ENCODE data around the gene ZFP36L1.

The ZFP36L1 gene

GRCh38 chr14:68762953-68763764 lies 29.7 kb downstream of the ZFP36L1 start:
- DNase-seq (ENCODE audit: low spot score), result peak; percentile 31

- DNase-seq (ENCODE audit: low spot score), result no peak
Observed at GRCh38 chr14:68761391-68761790, 31.5 kb downstream of the ZFP36L1 start.

GRCh38 chr14:68760761-68761160 lies 32.1 kb downstream of the ZFP36L1 start:
- no peak for DNase-seq (ENCODE audit: low spot score)

GRCh38 chr14:68759937-68760336 lies 32.9 kb downstream of the ZFP36L1 start:
- DNase-seq (ENCODE audit: low spot score), result no peak

- DNase-seq (ENCODE audit: low spot score), result no peak
Observed at GRCh38 chr14:68759017-68759560, 33.8 kb downstream of the ZFP36L1 start.

- DNase-seq (ENCODE audit: low spot score), result peak; percentile 50
Observed at GRCh38 chr14:68758301-68758700, 34.6 kb downstream of the ZFP36L1 start.

GRCh38 chr14:68757618-68758081 lies 35.2 kb downstream of the ZFP36L1 start:
- no peak for DNase-seq (ENCODE audit: low spot score)

GRCh38 chr14:68756734-68757133 lies 36.1 kb downstream of the ZFP36L1 start:
- no peak for DNase-seq (ENCODE audit: low spot score)

GRCh38 chr14:68756000-68756481 lies 36.8 kb downstream of the ZFP36L1 start:
- DNase-seq (ENCODE audit: low spot score), result no peak

- DNase-seq (ENCODE audit: low spot score), result no peak
Observed at GRCh38 chr14:68755016-68755353, 37.9 kb downstream of the ZFP36L1 start.

GRCh38 chr14:68753690-68754089 lies 39.2 kb downstream of the ZFP36L1 start:
- DNase-seq (ENCODE audit: low spot score), result no peak

GRCh38 chr14:68752271-68753006 lies 40.4 kb downstream of the ZFP36L1 start:
- no peak for DNase-seq (ENCODE audit: low spot score)

GRCh38 chr14:68749487-68750475 lies 43.1 kb downstream of the ZFP36L1 start:
- no peak for DNase-seq (ENCODE audit: low spot score)

- DNase-seq (ENCODE audit: low spot score), result no peak
Observed at GRCh38 chr14:68748691-68749090, 44.2 kb downstream of the ZFP36L1 start.

GRCh38 chr14:68748260-68748659 lies 44.6 kb downstream of the ZFP36L1 start:
- DNase-seq (ENCODE audit: low spot score), result no peak

GRCh38 chr14:68747393-68747792 lies 45.5 kb downstream of the ZFP36L1 start:
- no peak for DNase-seq (ENCODE audit: low spot score)

- DNase-seq (ENCODE audit: low spot score), result no peak
Observed at GRCh38 chr14:68744613-68745012, 48.3 kb downstream of the ZFP36L1 start.

GRCh38 chr14:68741839-68742470 lies 50.9 kb downstream of the ZFP36L1 start:
- DNase-seq (ENCODE audit: low spot score), result no peak

GRCh38 chr14:68741477-68741791 lies 51.4 kb downstream of the ZFP36L1 start:
- DNase-seq (ENCODE audit: low spot score), result no peak

- DNase-seq (ENCODE audit: low spot score), result no peak
Observed at GRCh38 chr14:68740788-68741476, 51.9 kb downstream of the ZFP36L1 start.

- no peak for DNase-seq (ENCODE audit: low spot score)
Observed at GRCh38 chr14:68739701-68740100, 53.2 kb downstream of the ZFP36L1 start.

Measured in hematopoietic multipotent progenitor cell treated with erythropoietin and hydrocortisone succinate and interleukin-3 and kit ligand, for 17 days (in vitro differentiated cells).